ENCODE results near the gene ECHS1. TPM values are rescaled to one million over a fixed set of nuclear protein-coding genes. Genes with fewer than 3 reads are reported as not detected.

Gene ECHS1
- total and polyA plus RNA-seq, 2 experiments from 2014 or later = 82.2 to 150 TPM

DNA sequence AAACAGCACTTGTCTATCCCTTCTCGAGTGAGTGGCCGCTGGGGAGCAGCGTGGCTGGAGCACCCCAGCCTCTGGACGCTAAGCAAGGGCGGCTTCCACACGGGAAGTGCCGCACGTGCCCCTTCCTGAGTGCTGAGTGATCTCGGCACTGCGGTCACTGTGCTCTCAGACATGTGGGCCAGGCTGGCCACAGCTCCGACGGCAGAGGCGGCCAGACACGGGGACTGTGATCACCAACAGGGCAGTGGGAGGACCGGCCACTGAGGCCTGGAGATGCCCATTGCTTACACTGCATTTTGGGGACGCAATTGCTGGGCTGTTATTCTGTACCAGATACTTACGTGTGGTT, 7.0 kb downstream of the ECHS1 start:
- H3K4me3 ChIP-seq = no peak overlapping the region
- 85 to 87% methylated on average over 17 of the region's 17 CpGs for WGBS, 2 experiments (ENCODE audit: low coverage in 1 of 2, low lambda C conversion rate in 2 of 2, missing lambda C conversion rate in 2 of 2)
- no peak overlapping the region for H3K9ac ChIP-seq
- no peaks in the 10 kb centered on the region for H3K9me3 ChIP-seq (ENCODE audit: low read depth)
- H3K4me2 ChIP-seq (ENCODE audit: unreplicated experiment) = no peak overlapping the region
- DNase-seq = no peak
- no peaks in the 10 kb centered on the region for H3F3A ChIP-seq (ENCODE audit: insufficient read depth)
- TF ChIP-seq EZH2 (IDR thresholded peaks at IDR 0.05; ENCODE audit: insufficient read depth, poor library complexity, severe bottlenecking) = no peak
- TF ChIP-seq EZH2phosphoT487 (IDR thresholded peaks at IDR 0.05; ENCODE audit: insufficient read depth, low read depth) = no peak
- in situ Hi-C loops (cut with MboI) = no loop called here
- no peaks in the 10 kb centered on the region for H3K27me3 ChIP-seq (replicated peaks; ENCODE audit: insufficient read depth)
- peaks cover 3% of the 10 kb centered on the region; the same call in 1 of the 2 replicates for H3K36me3 ChIP-seq (ENCODE audit: low read depth)
- H3K27ac ChIP-seq = no peak overlapping the region
- no peak overlapping the region for H2AFZ ChIP-seq
- no peaks in the 10 kb centered on the region for H3K9me2 ChIP-seq (ENCODE audit: insufficient read depth)
- H3K4me1 ChIP-seq (ENCODE audit: insufficient read depth) = no peaks in the 10 kb centered on the region
- no peaks in the 10 kb centered on the region for H4K20me1 ChIP-seq (ENCODE audit: insufficient read depth)
- H3K79me2 ChIP-seq (ENCODE audit: insufficient read depth) = no peaks in the 10 kb centered on the region

- Histone ChIP-seq H3K9me3 (ENCODE audit: low read depth) (no peaks in the 10 kb centered on the region), H3K27me3 (replicated peaks; ENCODE audit: insufficient read depth) (no peaks in the 10 kb centered on the region), H3K9me2 (ENCODE audit: insufficient read depth) (no peaks in the 10 kb centered on the region), H3K4me2 (ENCODE audit: unreplicated experiment) (no peak overlapping the region), H3K27ac (no peak overlapping the region), H4K20me1 (ENCODE audit: insufficient read depth) (no peaks in the 10 kb centered on the region), H3K36me3 (ENCODE audit: low read depth) (peaks cover 3% of the 10 kb centered on the region; the same call in 1 of the 2 replicates), H3K4me1 (ENCODE audit: insufficient read depth) (no peaks in the 10 kb centered on the region), H3K9ac (no peak overlapping the region), H3F3A (ENCODE audit: insufficient read depth) (no peaks in the 10 kb centered on the region), H3K79me2 (ENCODE audit: insufficient read depth) (no peaks in the 10 kb centered on the region), H3K4me3 (no peak overlapping the region), H2AFZ (no peak overlapping the region)
- in situ Hi-C loops (cut with MboI) = no loop called here
- 89 to 90% methylated on average over 13 of the region's 13 CpGs for WGBS, 2 experiments (ENCODE audit: low coverage in 1 of 2, low lambda C conversion rate in 2 of 2, missing lambda C conversion rate in 2 of 2)
- DNase-seq = no peak
- no peak for TF ChIP-seq EZH2phosphoT487 (IDR thresholded peaks at IDR 0.05; ENCODE audit: insufficient read depth, low read depth)
- TF ChIP-seq EZH2 (IDR thresholded peaks at IDR 0.05; ENCODE audit: insufficient read depth, poor library complexity, severe bottlenecking) = no peak
Observed at GRCh38 chr10:133365461-133366129, 7.6 kb downstream of the ECHS1 start.

DNA sequence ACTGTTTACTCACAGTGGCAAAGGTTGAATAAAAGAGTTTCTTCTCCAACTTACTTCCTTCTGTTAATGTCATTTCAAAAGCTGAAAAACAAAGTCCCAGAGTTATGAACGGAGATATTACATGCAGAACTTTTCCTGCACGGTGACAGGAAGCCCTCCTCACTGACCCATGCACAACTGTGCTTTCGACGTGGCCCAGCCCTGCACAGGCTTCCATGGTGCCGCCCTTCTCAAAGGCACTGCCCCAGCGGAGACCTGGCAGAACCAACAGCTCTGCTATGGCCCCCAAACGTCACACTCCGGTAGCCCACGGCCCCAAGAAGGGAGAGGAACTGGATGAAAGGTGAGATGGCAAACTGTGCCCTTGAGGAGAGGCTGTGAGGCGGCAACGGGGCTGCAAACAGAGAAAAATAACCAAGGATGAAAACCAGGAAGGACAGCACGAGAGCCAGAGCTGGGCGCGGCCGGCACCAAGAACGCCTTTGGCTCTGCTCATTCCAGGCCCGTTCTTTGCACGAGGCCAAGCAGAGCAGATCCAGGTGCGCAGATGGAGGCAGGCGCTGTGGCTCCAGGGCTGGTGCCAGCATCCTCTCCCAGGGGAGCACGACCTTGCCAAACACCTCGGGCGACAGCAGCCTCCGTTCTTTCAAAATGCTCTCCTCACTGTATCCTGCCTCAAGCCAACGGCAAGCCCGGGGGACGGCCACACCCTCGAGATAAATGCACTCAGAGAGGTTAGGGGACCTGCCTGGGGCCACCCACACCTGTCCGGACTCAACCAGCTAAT, 8.3 kb downstream of the ECHS1 start:
- 91 to 93% methylated on average over 24 to 29 of the region's 29 CpGs for WGBS, 2 experiments (ENCODE audit: low coverage in 1 of 2, low lambda C conversion rate in 2 of 2, missing lambda C conversion rate in 2 of 2)

GRCh38 chr10:133362846-133363245, 10.3 kb downstream of the ECHS1 start:
- Histone ChIP-seq H4K20me1 (ENCODE audit: insufficient read depth) (no peaks in the 10 kb centered on the region), H3F3A (ENCODE audit: insufficient read depth) (0 out of 2 replicates have a peak, but pooled peaks cover 3% of the 10 kb centered on the region), H3K9me3 (ENCODE audit: low read depth) (no peaks in the 10 kb centered on the region), H3K27me3 (replicated peaks; ENCODE audit: insufficient read depth) (no peaks in the 10 kb centered on the region), H3K79me2 (ENCODE audit: insufficient read depth) (no peaks in the 10 kb centered on the region), H3K27ac (no peak overlapping the region), H3K4me3 (no peak overlapping the region), H3K9me2 (ENCODE audit: insufficient read depth) (no peaks in the 10 kb centered on the region), H3K36me3 (ENCODE audit: low read depth) (peaks cover 3% of the 10 kb centered on the region; the same call in 1 of the 2 replicates), H3K9ac (no peak overlapping the region), H3K4me1 (ENCODE audit: insufficient read depth) (no peaks in the 10 kb centered on the region), H2AFZ (no peak overlapping the region), H3K4me2 (ENCODE audit: unreplicated experiment) (no peak overlapping the region)
- no peak for DNase-seq
- WGBS, 2 experiments (ENCODE audit: low coverage in 1 of 2, low lambda C conversion rate in 2 of 2, missing lambda C conversion rate in 2 of 2) = 80 to 82% methylated on average over 11 to 13 of the region's 13 CpGs
- TF ChIP-seq EZH2 (IDR thresholded peaks at IDR 0.05; ENCODE audit: insufficient read depth, poor library complexity, severe bottlenecking) (no peak), EZH2phosphoT487 (IDR thresholded peaks at IDR 0.05; ENCODE audit: insufficient read depth, low read depth) (no peak)
- in situ Hi-C loops (cut with MboI) = no loop called here

More for the DNA sequence above, 8.3 kb downstream of the ECHS1 start:
- no peaks in the 10 kb centered on the region for H4K20me1 ChIP-seq (ENCODE audit: insufficient read depth)
- H3K9me3 ChIP-seq (ENCODE audit: low read depth) = no peaks in the 10 kb centered on the region
- H3K9me2 ChIP-seq (ENCODE audit: insufficient read depth) = no peaks in the 10 kb centered on the region
- no peaks in the 10 kb centered on the region for H3K4me1 ChIP-seq (ENCODE audit: insufficient read depth)
- peaks cover 3% of the 10 kb centered on the region; the same call in 1 of the 2 replicates for H3K36me3 ChIP-seq (ENCODE audit: low read depth)
- H3K9ac ChIP-seq = no peak overlapping the region
- no peaks in the 10 kb centered on the region for H3F3A ChIP-seq (ENCODE audit: insufficient read depth)
- TF ChIP-seq EZH2phosphoT487 (IDR thresholded peaks at IDR 0.05; ENCODE audit: insufficient read depth, low read depth) = no peak
- no peak for TF ChIP-seq EZH2 (IDR thresholded peaks at IDR 0.05; ENCODE audit: insufficient read depth, poor library complexity, severe bottlenecking)
- no peak overlapping the region for H3K4me2 ChIP-seq (ENCODE audit: unreplicated experiment)
- no peak for DNase-seq
- H2AFZ ChIP-seq = no peak overlapping the region
- no peaks in the 10 kb centered on the region for H3K27me3 ChIP-seq (replicated peaks; ENCODE audit: insufficient read depth)
- no peaks in the 10 kb centered on the region for H3K79me2 ChIP-seq (ENCODE audit: insufficient read depth)
- no peak overlapping the region for H3K27ac ChIP-seq
- in situ Hi-C loops (cut with MboI) = no loop called here
- no peak overlapping the region for H3K4me3 ChIP-seq

Data from GM23248 (cell line).